ENCODE results near the gene LRRC46. TPM values are rescaled to one million over a fixed set of nuclear protein-coding genes. Genes with fewer than 3 reads are reported as not detected.

Gene LRRC46
- total RNA-seq, 4 donors from 2014 or later: 0.14 to 1.5 (median 0.76) TPM

- Histone ChIP-seq H3K27me3 (peaks cover 7 to 33% of the 10 kb centered on the region in 2 donors), H3K9me3 (no peaks in the 10 kb centered on the region), H3K4me1 (no peaks in the 10 kb centered on the region), H3K27ac (no peak overlapping the region), H3K36me3 (no peaks in the 10 kb centered on the region), H3K4me3 (no peak overlapping the region)
- TF ChIP-seq POLR2A (IDR thresholded peaks at IDR 0.05) (no peak), CTCF (IDR thresholded peaks at IDR 0.05) (no peak)
- intact Hi-C loops (cut with DNase I; ENCODE audit: low total_unique reads): no loop called here
- DNase-seq: no peak
Observed at GRCh38 chr17:47857551-47858455, 26.3 kb downstream of the LRRC46 start.

GRCh38 chr17:47860386-47860785, 28.9 kb downstream of the LRRC46 start:
- Histone ChIP-seq H3K36me3 (no peaks in the 10 kb centered on the region), H3K4me1 (no peaks in the 10 kb centered on the region), H3K9me3 (no peaks in the 10 kb centered on the region), H3K27ac (no peak overlapping the region), H3K4me3 (no peak overlapping the region), H3K27me3 (peaks cover 0 to 8% of the 10 kb centered on the region in 2 donors)
- no peak for DNase-seq
- TF ChIP-seq CTCF (IDR thresholded peaks at IDR 0.05) (no peak), POLR2A (IDR thresholded peaks at IDR 0.05) (no peak)
- intact Hi-C loops (cut with DNase I; ENCODE audit: low total_unique reads): no loop called here

- TF ChIP-seq POLR2A (IDR thresholded peaks at IDR 0.05) (no peak), CTCF (IDR thresholded peaks at IDR 0.05) (no peak)
- H3K27me3 ChIP-seq: peaks cover 0 to 4% of the 10 kb centered on the region in 2 donors
- H3K27ac ChIP-seq: no peak overlapping the region
- intact Hi-C loops (cut with DNase I; ENCODE audit: low total_unique reads): no loop called here
- H3K9me3 ChIP-seq: no peaks in the 10 kb centered on the region
- no peak overlapping the region for H3K4me3 ChIP-seq
- no peak for DNase-seq
- no peaks in the 10 kb centered on the region for H3K4me1 ChIP-seq
- no peaks in the 10 kb centered on the region for H3K36me3 ChIP-seq
Observed at GRCh38 chr17:47862621-47863440, 31.4 kb downstream of the LRRC46 start.

- DNase-seq: no peak
- Histone ChIP-seq H3K27ac (no peak overlapping the region), H3K4me1 (no peaks in the 10 kb centered on the region), H3K36me3 (no peaks in the 10 kb centered on the region), H3K27me3 (peaks cover 0 to 4% of the 10 kb centered on the region in 2 donors), H3K9me3 (no peaks in the 10 kb centered on the region), H3K4me3 (no peak overlapping the region)
- intact Hi-C loops (cut with DNase I; ENCODE audit: low total_unique reads): no loop called here
- TF ChIP-seq POLR2A (IDR thresholded peaks at IDR 0.05): no peak
- TF ChIP-seq CTCF (IDR thresholded peaks at IDR 0.05): no peak
Observed at GRCh38 chr17:47864791-47865216, 33.3 kb downstream of the LRRC46 start.

- peaks cover 0 to 3% of the 10 kb centered on the region in 2 donors for H3K27me3 ChIP-seq
Observed at GRCh38 chr17:47866941-47867340, 35.5 kb downstream of the LRRC46 start.

More at GRCh38 chr17:47866941-47867340, 35.5 kb downstream of the LRRC46 start:
- H3K9me3 ChIP-seq: no peaks in the 10 kb centered on the region
- H3K36me3 ChIP-seq: no peaks in the 10 kb centered on the region
- no peaks in the 10 kb centered on the region for H3K4me1 ChIP-seq
- TF ChIP-seq CTCF (IDR thresholded peaks at IDR 0.05) (no peak), POLR2A (IDR thresholded peaks at IDR 0.05) (no peak)
- no peak for DNase-seq
- no peak overlapping the region for H3K27ac ChIP-seq
- no peak overlapping the region for H3K4me3 ChIP-seq
- intact Hi-C loops (cut with DNase I; ENCODE audit: low total_unique reads): no loop called here

Data from uterus (tissue), 4 donors.